GM13976 (cell line): ENCODE data around the gene CDC14A.

Source experiments
- DNase-seq: peaks from one replicate; pipeline ENCODE4 v3.0.0; 2012; ENCODE audit warnings: low spot score
- in situ Hi-C: fragments of 300-500 bp; cut with MboI; formaldehyde crosslinking; loops from one replicate; pipeline ENCODE4 v1.12.0; 2022; ENCODE audit warnings: low sequenced_read_pairs, mixed read lengths, inconsistent platforms; ENCODE audit not compliant: unreplicated experiment
- TF ChIP-seq, protein P1 (sequence below): IDR thresholded peaks from 2 replicates; pipeline ENCODE4 v1.5.1; 2012; ENCODE audit warnings: borderline replicate concordance, mild to moderate bottlenecking; ENCODE audit not compliant: insufficient read depth; ENCODE audit errors: extremely low read depth, missing control alignments, control extremely low read depth

CDC14A gene

GRCh38 chr1:100528871-100529270 is 176.6 kb downstream of the CDC14A start:
- TF ChIP-seq, protein P1, sequence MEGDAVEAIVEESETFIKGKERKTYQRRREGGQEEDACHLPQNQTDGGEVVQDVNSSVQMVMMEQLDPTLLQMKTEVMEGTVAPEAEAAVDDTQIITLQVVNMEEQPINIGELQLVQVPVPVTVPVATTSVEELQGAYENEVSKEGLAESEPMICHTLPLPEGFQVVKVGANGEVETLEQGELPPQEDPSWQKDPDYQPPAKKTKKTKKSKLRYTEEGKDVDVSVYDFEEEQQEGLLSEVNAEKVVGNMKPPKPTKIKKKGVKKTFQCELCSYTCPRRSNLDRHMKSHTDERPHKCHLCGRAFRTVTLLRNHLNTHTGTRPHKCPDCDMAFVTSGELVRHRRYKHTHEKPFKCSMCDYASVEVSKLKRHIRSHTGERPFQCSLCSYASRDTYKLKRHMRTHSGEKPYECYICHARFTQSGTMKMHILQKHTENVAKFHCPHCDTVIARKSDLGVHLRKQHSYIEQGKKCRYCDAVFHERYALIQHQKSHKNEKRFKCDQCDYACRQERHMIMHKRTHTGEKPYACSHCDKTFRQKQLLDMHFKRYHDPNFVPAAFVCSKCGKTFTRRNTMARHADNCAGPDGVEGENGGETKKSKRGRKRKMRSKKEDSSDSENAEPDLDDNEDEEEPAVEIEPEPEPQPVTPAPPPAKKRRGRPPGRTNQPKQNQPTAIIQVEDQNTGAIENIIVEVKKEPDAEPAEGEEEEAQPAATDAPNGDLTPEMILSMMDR: no peak
- DNase-seq: no peak
- in situ Hi-C loops: no loop called here

DNA sequence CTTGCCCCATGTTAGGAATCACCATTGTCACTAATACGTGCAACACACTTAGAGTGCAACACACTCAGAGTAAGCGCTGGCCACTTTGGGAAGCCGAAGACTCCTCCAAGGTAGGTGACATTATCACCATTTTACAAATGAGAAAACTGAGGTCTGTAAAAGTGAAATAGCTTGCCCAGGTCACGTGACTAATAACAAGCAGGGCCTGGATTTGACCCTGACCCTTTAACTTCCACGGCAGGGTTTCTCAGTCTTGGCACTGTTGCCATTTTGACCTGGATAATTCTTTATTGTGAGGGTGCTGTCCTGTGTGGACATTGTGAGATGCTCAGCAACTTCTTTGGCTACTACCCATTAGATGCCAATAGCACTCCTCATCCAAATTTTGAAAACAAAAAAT is 177.8 kb downstream of the CDC14A start:
- no peak for DNase-seq

GRCh38 chr1:100530880-100531487 is 178.7 kb downstream of the CDC14A start:
- peak; percentile 42 for DNase-seq
- TF ChIP-seq, protein P1: no peak
- in situ Hi-C loops: no loop called here

More for the DNA sequence above, 177.8 kb downstream of the CDC14A start:
- TF ChIP-seq, protein P1: no peak
- in situ Hi-C loops: no loop called here

DNA sequence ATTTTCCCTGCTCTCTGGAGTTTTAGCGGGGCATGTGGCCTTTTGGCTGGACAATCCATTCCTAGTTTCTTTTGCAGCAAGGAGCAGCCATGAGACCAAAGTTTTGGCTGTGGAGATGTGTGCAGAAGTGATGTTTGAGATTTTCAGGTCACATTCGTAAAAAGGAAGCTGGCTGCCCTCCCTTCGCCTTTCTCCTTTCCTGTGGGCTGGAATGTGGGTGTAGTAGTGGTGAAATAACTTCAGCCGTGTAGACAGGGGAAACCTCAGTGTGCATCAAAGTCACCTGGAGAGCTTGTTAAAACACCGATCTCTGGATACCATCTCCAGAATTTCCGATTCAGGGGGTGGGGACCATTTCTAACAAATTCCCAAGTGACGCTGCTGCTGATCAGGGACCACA is 180.3 kb downstream of the CDC14A start:
- in situ Hi-C loops: no loop called here
- DNase-seq: no peak
- TF ChIP-seq, protein P1: no peak

GRCh38 chr1:100535264-100535663 is 183.0 kb downstream of the CDC14A start:
- in situ Hi-C loops: no loop called here
- DNase-seq: no peak
- TF ChIP-seq, protein P1: no peak

- peak; percentile 75 for DNase-seq
- in situ Hi-C loops: no loop called here
These were observed 183.7 kb downstream of the CDC14A start for GRCh38 chr1:100536031-100536430.

More at GRCh38 chr1:100536031-100536430, 183.7 kb downstream of the CDC14A start:
- TF ChIP-seq, protein P1: no peak
